Bronchial epithelial cell (primary cell): ENCODE data around the gene NTSR1. TPM values are rescaled to one million over a fixed set of nuclear protein-coding genes. Genes with fewer than 3 reads are reported as not detected.

ENCODE experiments used
- DNase-seq: peaks from one replicate; pipeline ENCODE4 v3.0.0-alpha.2; 2010; ENCODE audit warnings: low read depth
- FAIRE-seq: peaks from 2 replicates; lab custom pipeline; 2011; peaks lifted over from hg19 to GRCh38; lab: Jason Lieb, UNC
- H3K27me3 ChIP-seq: 2 replicates; pipeline ENCODE4 v1.5.1; 2011; ENCODE audit warnings: low read length; ENCODE audit not compliant: control insufficient read depth, insufficient read depth
- H3K36me3 ChIP-seq: 2 replicates; pipeline ENCODE4 v1.5.1; 2011; ENCODE audit warnings: low read length; ENCODE audit not compliant: control insufficient read depth, insufficient read depth
- H3K4me3 ChIP-seq: 2 replicates; pipeline ENCODE4 v1.5.1; 2011; ENCODE audit warnings: mild to moderate bottlenecking, low read depth, low read length, control low read depth
- CTCF ChIP-seq: IDR thresholded peaks from 2 replicates; pipeline ENCODE4 v1.5.1; 2011; ENCODE audit warnings: mild to moderate bottlenecking, moderate library complexity, low read length, control low read depth, inconsistent platforms; ENCODE audit not compliant: insufficient read depth, severe bottlenecking
- total RNA-seq: library from RNA; depleted of rRNA; stranded (reverse); fragments of >200 nt; gene quantifications from 2 replicates; pipeline ENCODE4 v1.2.1, GENCODE V29; 2014

Gene NTSR1
- total RNA-seq, 1 donor from 2014 or later, result not detected

- Histone ChIP-seq H3K27me3 (peaks cover 20% of the 10 kb centered on the region), H3K36me3 (no peaks in the 10 kb centered on the region), H3K4me3 (no peak overlapping the region)
- TF ChIP-seq CTCF, result no peak
- DNase-seq (no peak), FAIRE-seq (no peak)
Observed at GRCh38 chr20:62717933-62718332, 9.3 kb downstream of the NTSR1 start.

GRCh38 chr20:62718546-62718945 is 9.9 kb downstream of the NTSR1 start:
- H3K27me3 ChIP-seq, result peaks cover 22% of the 10 kb centered on the region
- H3K36me3 ChIP-seq, result no peaks in the 10 kb centered on the region
- DNase-seq, result no peak
- TF ChIP-seq CTCF, result no peak
- H3K4me3 ChIP-seq, result no peak overlapping the region
- no peak for FAIRE-seq

- TF ChIP-seq CTCF, result no peak
- Histone ChIP-seq H3K4me3 (no peak overlapping the region), H3K27me3 (peaks cover 27% of the 10 kb centered on the region), H3K36me3 (no peaks in the 10 kb centered on the region)
- FAIRE-seq, result no peak
- no peak for DNase-seq
Observed at GRCh38 chr20:62719250-62719935, 10.8 kb downstream of the NTSR1 start.

- no peak for DNase-seq
- H3K36me3 ChIP-seq, result no peaks in the 10 kb centered on the region
- no peak for TF ChIP-seq CTCF
- H3K4me3 ChIP-seq, result no peak overlapping the region
- peaks cover 36% of the 10 kb centered on the region for H3K27me3 ChIP-seq
- FAIRE-seq, result no peak
Observed at GRCh38 chr20:62721511-62722370, 13.1 kb downstream of the NTSR1 start.

GRCh38 chr20:62722627-62723026 is 14.0 kb downstream of the NTSR1 start:
- Histone ChIP-seq H3K36me3 (no peaks in the 10 kb centered on the region), H3K27me3 (peaks cover 32% of the 10 kb centered on the region), H3K4me3 (no peak overlapping the region)
- DNase-seq, result no peak
- no peak for FAIRE-seq
- TF ChIP-seq CTCF, result no peak
